Stromal cell of bone marrow (primary cell): Measurements from ENCODE around the gene ZNF414.
"Not testable (repeated sequence)": the region's sequence is repeated elsewhere in the genome, so short reads cannot be mapped to it uniquely, and the experiment has no call there.

Experiments
- DNase-seq: peaks from one replicate; pipeline ENCODE4 v3.0.0-alpha.2; 2012; ENCODE audit warnings: low read depth

Gene ZNF414

DNA sequence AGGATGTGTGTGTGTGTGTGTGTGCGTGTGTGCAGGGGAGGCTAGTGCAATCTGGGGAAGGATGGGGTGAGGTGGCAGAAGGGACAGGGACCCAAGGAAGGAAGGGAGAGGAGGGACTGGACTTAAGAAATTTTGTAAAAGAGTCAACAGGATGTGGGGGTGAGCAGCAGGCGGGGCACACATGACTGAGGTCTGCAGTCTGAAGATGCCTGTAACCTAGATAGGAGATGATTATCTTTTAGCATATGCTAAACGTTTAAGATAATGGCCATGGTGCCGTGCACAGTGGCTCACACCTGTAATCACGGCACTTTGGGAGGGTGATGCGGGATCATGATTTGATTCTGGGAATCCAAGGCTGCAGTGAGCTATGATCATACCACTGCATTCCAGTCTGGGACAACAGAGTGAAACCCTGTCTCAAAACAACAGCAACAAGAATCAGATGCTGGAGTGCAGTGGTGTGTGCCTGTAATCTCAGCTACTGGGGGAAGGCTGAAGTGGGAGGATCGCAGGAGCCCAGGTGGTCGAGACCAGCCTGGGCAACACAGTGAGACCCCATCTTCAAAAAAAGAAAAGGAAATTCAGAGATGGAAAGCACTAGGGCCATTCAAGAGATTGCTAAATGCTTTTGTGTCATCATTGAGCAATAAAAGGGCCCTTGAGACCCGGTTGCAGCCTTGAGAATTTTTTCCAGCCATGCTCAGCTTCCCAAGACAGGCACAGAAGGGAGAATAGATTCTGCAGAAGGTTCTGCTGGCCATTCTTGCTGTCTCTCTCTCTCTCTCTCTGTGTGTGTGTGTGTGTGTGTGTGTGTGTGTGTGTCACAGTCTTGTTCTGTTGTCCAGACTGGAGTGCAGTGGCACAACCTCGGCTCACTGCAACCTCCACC lies 3.8 kb upstream of the ZNF414 start:
- peak; percentile 75 for DNase-seq

DNA sequence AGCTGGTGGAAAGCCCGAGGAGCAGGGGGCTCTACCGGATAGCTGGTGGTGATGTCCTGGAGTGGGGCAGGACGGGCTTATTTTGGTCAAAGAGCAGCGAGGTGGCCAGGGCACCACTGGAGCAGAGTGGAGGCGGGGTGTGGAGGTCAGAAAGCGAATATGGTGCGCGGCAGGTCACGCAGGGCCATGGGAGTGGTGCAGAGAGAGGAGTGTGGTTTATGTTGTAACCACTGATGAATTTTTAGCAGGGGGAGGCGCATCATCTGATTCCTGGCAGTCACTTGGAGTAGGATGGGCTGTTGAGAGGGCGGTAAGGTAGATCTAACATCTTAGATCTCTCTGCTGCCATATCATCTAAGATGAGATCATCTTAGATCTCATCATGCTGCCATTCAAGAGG lies 1.4 kb upstream of the ZNF414 start:
- no peak for DNase-seq

DNA sequence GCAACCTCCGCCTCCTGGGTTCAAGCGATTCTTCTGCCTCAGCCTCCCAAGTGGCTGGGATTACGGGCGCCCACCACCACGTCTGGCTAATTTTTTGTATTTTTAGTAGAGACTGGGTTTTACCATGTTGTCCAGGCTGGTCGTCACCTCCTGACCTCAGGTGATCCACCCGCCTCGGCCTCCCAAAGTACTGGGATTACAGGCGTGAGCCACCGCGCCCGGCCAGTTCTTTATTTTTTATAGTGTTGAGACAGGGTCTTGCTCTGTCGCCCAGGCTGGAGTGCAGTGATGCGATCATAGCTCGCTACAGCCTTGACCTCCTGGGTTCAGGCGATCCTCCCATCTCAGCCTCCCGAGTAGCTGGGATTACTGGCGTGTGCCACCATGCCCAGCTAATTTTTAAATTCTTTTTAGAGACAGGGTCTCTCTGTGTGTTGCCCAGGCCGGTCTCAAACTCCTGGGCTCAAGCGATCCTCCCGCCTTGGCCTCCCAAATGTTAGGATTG lies 590 bp upstream of the ZNF414 start:
- DNase-seq = not testable (repeated sequence)

DNA sequence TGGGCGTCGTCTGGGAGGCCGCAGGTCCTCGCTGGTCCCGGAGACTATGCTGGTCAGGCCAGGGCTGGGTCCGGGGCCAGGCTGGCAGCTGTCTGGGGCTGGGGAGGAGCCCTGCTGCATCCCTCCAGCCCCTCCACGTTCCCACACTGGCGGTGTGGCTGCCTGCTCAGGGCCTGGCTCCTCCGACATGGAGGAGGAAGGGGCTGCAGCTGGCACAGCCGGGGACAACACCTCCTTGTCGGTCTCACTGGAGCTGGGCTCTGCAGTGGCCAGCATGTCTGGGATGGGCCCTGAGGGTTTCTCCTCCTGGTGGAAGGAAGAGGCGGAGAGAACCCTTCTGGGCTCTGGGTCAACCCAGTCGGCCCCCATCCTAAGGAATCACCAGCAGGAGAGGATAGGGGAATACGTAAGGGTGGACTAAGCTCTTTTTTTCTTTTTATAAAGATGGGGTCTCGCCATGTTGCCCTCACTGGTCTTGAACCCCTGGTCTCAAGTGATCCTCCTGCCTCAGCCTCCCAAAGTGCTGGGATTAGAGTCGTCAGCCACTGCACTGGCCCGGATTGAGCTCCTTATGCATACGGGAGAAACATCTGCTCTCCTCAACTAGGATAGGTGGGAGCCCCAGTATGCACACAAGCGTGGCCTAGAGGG lies 806 bp downstream of the ZNF414 start:
- no peak for DNase-seq

DNA sequence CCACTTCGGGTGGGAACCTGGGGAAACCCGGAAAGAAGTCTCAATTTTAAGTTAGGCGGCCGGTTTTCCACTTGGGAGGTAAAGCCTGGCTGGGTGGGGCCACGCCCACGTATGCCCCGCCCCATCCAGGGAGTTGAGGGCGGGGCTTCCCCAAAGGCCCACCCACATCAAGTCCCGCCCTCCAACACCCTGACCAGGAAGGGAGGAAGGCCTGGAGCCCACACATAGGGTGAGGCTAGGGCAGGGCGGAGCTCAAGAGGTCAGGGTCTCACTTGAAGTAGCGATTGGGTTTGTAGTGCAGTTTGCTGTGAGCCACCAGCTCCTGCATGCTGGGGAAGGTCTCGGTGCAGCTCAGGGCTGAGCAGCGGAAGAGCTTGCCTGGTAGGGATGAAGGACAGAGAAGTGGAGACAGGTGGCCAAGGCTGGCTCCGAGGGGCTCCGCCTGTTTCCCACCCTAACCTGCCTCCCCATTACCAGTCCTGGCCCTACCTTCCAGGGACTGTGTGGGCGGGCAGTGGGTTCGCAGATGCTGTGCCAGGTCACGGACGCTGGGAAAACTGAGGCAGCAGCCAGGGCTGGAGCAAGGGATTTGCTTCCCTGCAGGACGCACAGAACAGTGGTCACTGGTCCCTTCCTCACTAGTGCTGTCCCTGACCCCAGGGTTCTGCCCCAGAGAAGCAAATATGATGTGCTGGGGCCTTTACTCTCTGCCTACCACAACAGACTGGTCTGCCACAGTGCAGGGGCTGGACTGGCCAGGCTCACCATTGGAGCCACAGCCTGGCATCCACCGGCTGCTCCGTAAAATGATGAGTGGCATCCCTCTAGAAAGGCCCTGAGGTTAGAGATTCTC lies 1.6 kb downstream of the ZNF414 start:
- no peak for DNase-seq

DNA sequence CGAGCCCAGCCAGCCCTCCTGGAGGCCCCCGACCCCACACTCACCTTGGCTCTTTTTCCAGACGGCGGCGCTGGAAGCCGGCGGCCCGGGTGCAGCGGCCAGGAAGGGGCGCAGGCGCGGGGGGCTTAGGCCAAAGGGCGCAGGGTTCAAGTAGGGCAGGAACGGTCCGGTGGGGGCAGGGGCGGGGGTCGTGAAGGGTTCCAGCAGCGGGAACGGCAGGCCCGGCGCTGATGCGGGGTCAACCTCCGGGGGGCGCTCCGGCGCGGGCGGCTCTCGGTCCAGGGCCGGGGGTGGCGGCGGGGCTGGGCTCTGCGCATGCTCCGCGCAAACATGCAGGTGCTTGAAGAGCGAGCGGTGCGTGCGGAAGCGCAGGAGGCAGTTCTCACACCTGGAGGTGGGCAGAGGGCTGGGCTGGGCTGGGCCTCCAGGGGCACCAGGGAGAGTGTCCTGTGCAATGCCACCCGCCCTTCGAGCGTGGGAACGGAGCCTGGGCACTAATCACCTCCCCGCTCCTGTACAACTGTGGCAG lies 2.3 kb downstream of the ZNF414 start:
- no peak for DNase-seq

DNA sequence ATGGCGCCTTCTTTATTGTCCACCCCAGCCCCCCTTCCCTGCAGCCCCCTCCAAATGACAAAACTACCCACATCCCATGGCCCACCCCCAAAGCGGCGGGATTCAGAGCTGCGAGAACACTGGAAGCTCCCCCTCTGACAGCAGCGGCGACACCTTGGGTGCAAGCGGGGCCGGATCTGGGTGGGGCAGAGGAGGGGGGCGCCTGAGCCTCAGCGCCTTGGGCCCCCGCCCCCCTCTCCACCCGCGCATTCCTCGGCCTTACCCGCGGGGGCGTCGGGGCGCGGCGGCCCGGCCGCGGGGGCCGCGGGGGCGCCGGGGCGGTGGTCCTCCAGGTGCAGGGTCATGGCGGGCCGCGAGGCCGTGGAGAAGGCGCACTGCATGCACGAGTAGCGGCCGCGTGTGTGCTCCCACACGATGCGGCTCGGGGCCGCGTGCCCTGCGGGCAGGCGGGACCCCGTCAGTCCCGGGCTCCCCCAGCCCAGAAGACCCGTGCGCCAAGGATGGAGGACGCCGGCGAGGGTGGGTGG lies 3.3 kb downstream of the ZNF414 start:
- DNase-seq = no peak

DNA sequence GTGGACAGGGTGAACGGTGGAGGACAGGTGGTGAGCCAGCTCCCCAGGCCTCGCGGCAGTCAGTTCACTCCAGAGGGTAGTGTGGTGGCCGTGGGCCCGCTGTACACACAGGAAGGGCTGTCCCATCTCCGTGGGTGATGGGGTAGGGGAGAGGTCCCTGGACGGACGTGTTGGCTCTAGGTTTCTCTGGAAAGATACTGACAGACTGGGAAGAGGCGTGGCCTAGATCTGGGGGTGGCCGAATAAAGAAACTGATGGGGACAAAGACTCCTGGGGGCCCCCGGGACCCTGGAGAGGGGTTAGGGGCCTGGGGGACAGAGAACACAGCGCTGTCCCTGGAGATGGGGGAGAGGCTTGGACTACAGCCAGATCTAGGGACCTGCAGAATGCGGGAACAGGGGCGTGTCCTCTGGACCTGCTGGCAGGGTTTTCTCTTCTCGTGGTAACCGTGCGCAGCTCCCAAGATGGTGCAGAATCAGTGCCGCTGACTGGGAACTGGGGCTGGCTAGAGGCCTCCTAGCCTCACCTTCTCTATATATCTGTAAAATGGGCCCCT lies 7.5 kb downstream of the ZNF414 start:
- DNase-seq = no peak

DNA sequence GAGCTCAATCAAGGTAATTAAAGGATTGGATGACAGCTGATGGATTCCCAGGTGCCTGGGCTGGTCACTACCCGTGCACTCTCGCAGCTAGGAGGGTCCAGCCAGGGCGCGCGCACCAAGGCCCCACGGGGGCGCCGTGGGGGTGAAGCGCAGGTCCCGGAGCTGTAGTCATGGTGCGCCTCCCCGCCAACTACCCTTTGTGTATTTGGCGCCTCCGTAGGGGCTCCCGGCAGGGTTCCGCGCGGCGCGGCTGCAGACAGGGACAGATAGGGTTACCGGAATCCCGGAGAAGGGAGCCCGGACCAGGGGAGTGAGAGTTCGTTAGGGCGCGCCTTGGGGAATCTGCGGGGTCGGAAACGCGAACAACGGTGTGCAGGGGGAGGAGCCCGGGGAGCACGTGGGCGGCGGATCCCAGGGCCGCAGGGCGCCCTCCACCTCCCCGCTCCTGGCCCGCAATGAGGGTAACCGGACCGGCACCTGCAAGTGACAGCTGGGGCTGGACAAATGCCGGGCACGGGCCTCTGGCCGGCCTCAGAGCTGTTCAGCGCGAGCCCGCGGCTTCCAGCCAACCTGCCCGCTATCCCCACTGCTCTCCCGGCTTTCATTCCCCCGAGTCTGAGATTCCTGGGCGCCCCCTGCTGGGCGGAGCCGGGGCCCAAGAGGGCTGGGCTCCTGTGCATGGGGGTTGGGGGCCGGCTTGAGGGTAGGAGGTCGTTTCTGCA lies 8.1 kb downstream of the ZNF414 start:
- peak; percentile 28 for DNase-seq

DNA sequence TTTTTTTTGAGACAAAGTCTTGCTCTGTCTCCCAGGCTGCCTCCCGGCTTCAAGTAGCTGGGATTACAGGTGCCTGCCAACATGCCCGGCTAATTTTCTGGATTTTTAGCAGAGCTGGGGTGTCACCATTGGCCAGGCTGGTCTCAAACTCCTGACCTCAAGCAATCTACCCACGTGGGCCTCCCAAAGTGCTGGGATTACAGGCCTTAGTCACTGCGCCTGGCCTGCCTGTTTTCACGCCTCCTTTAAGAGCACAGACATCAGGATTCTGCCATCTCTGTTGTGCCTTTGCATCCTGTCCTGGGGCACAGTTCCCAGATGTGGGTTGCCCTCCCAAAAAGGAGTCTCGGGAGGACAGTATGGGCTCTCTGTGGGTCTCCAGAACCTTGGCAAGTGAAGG lies 9.0 kb downstream of the ZNF414 start:
- no peak for DNase-seq

DNA sequence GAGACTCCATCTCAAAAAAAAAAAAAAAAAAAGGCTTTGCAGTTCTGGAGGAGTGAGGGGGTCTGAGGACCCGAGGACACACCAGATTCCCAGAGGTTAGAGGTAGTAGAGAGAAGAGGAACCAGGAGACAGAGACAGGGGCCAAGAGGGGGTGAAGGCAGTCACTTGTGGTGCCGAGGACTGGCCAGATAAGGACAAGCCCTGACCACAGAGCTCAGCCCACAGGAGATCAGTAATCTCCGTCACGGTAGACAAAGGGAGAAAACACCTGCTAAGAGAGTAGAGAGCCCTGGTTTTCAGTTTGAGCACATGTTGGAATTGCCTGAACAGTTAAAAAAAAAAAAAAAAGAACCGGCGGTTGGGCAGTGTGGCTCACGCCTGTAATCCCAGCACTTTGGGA lies 9.8 kb downstream of the ZNF414 start:
- no peak for DNase-seq

DNA sequence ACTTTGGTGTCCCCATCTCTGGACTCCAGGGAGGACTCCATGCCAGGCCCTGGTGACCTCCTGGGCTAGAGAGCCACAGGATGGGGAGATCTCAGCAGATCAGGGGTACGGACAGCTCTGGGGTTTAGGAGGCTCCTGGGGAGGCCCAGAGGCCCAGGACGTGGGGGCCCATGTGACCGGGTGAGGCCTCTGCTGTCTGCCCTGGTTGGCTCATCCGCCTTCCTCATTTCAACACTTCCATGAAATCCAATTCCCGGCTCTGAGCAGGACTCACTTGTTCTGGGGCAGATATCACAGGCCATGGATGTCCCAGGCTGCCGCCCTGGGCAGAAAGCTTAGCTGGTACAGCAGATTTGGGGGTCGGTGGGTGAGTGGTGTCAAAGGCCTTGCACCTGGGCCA lies 10.5 kb downstream of the ZNF414 start:
- no peak for DNase-seq

DNA sequence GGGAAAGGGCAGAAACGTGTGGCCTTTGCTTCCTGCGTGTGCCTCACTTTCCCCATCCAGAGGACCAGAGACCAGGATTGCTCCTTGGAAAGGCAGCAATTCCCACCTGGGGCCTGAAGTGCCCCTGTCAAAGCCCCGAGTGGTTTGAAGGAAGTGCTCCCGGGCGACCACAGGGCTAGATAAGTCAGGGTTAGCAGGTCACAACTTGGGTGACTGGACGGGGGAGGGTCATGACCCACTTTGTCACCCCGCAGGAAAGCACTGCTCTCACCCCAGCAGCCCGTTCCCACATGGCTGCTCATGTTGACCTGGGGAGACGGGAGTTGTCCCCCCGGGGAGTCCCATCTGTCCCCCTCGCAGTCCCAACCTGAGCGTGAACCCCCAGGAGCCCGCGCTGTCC lies 12.0 kb downstream of the ZNF414 start:
- no peak for DNase-seq

DNA sequence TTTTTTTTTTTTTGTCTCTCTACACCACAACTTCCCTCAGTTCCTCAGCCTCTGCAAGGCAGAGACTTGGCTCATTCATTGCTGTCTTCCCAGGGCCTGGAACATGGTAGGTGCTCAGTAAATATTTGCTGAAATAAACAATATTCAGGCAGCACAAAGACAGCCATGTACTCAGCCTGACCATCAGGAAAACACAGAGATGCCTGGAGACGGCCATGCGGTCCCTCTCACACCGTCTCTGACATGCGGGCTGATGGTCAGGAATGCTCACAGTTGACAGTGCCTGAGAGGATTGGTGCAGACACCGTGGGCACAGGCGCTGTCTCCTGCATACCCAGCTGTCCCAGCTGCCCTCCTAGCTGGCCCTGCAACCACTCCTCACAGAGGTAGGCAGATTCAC lies 12.5 kb downstream of the ZNF414 start:
- DNase-seq = no peak

DNA sequence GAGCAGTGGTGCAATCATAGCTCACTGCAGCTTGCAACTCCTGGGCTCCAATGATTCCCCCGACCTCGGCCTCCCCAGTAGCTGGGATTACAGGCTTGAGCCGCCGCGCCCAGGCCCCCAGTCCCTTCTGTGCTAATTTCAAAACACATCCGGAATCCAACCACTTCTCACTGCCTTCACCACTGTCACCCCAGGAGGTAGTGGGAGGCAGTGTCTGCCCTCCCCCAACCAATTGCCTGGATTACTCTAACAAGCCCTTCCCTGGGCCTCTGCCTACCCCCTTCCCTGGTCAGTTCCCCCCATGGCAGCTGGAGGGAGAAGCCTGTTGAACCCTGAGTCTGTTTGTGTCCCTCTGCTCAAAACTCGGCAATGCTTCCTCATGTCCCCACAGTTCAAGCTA lies 13.8 kb downstream of the ZNF414 start:
- DNase-seq = no peak

DNA sequence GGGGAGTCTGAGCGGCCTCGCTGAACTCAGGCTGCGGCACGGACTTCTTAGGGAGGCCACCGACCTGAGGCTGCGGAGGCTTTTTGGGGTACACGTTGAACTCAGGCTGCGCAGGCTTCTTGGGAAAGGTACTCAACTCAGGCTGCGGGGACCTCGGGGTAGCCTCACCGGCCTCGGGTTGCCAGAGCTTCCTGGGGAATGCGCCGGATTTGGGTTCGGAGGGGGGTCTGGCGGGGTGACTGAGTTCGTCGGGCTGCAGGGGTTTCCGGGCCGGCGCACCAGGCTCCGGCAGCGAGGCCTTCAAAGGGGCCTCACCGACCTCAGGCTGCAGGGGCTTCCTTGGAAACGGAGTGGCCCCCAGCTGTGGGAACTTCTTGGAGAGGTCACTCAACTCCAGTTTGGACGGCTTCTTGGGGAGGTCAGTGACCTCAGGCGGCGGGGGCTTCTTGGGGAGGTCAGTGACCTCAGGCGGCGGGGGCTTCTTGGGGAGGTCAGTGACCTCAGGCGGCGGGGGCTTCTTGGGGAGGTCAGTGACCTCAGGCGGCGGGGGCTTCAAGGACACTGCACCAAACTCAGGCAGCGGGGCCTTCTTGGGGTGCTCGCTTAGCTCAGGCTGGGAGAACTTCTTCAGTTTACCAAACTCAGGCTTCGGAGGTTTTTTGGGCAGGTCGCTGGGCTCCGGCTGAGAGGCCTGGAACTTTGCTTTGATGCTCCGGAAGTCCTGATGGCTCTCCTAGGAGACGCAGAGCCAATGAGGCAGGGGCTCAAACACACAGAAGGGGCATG lies 14.7 kb downstream of the ZNF414 start:
- no peak for DNase-seq

DNA sequence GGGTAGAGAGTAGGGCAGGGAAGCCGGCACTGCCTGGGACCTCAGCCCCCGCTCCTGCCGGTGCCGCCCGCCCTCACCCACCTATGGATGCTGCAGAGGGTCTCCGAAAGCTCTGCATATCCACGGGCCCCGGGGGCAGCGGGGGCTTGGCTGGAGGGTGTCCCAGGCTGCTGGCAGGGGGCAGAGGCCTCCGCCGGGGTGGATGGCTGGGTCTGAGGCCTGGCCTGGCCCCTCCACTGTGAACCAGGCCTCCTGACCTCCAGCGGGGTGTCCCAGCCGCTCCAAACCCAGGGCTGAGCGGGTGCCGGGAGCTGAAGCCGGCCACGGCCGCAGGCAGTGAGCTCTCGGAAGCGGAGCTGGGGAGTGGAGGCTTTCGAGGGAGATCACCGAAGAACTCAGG lies 15.7 kb downstream of the ZNF414 start:
- DNase-seq = no peak

DNA sequence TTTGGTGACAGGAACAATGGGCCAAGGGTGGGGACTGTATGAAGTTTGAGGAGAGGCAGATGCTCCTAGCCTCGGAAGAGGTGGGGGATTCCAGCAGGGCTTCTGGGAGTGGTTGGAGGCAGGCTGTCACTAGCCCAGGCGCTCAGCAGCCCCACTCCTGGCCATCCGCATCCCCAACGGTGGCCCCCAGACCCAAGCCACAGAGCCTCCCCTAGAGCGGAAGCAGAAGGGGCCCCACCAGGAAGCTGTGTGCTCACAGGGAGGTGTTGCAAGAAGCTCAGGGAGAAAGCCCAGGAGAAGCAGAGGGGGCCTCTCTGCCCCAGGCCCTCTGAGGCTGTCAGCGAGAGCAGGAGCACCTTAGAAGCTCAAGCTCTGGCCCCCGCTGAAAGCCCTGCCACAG lies 19.8 kb downstream of the ZNF414 start:
- DNase-seq = no peak

DNA sequence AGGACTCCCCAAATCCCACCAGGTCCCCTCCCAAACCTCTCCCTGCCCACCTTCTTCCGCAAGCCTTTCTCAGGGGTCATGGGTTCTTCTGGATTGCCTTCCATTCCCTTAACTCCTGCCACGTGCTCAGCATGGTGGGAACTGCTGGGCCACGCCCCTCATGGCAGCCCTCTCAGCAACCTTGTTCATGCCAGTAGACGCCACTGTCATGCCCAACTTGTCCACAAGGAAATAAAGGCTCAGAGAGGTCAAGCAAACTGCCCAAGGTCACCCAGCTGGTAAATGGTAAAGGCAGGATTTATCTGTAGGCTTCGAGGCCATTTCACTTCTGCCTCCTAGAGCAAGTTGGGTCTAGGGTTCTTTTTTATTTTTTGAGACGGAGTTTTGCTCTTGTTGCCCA lies 22.4 kb downstream of the ZNF414 start:
- no peak for DNase-seq

DNA sequence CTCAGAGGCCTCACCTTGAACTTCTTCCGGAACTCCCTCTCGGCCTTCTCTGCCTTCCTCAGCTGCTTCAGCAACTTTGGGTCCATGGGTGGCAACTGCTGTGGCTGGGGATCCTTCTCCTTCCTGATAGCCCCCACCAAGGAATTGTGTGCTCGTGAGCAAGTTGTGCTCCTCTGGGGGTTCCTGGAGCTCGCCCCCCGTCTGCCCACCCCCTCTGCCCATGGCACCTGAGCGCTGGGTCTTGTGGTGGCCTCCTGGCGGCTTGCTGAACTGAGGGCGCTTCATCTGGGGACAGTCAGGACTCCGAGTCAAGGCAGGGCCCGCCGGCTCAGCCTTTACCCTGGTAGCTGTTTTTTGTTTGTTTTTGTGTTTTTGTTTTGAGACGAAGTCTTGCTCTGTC lies 23.1 kb downstream of the ZNF414 start:
- DNase-seq = no peak
